H9 (cell line): ENCODE data around the gene CALN1. TPM values are rescaled to one million over a fixed set of nuclear protein-coding genes. Genes with fewer than 3 reads are reported as not detected.

Experiments
- DNase-seq: peaks from one replicate; pipeline ENCODE4 v3.0.0-alpha.2; 2017
- H2AFZ ChIP-seq: one replicate; pipeline ENCODE4 v1.6.1; 2013; ENCODE audit warnings: mild to moderate bottlenecking, low read length, control low read depth, moderate library complexity
- H2AK5ac ChIP-seq: 2 replicates; pipeline ENCODE4 v1.6.1; 2013; ENCODE audit warnings: low read length, control low read depth, mixed read lengths; ENCODE audit not compliant: insufficient read length
- H2BK120ac ChIP-seq: one replicate; pipeline ENCODE4 v1.6.1; 2013; ENCODE audit warnings: low read depth, mild to moderate bottlenecking, low read length, control low read depth, inconsistent platforms; ENCODE audit not compliant: poor library complexity, severe bottlenecking
- H2BK12ac ChIP-seq: 2 replicates; pipeline ENCODE4 v1.6.1; 2013; ENCODE audit warnings: low read length, control low read depth, mixed read lengths, low read depth; ENCODE audit not compliant: insufficient read length
- H2BK15ac ChIP-seq: 2 replicates; pipeline ENCODE4 v1.6.1; 2013; ENCODE audit warnings: low read depth, low read length, control low read depth
- H2BK20ac ChIP-seq: one replicate; pipeline ENCODE4 v1.6.1; 2013; ENCODE audit warnings: low read depth, mild to moderate bottlenecking, low read length, control low read depth, inconsistent platforms; ENCODE audit not compliant: poor library complexity, severe bottlenecking
- H2BK5ac ChIP-seq: 2 replicates; pipeline ENCODE4 v1.6.1; 2013; ENCODE audit warnings: low read length, control low read depth, mixed read lengths; ENCODE audit not compliant: insufficient read length
- H3K14ac ChIP-seq: 2 replicates; pipeline ENCODE4 v1.6.1; 2013; ENCODE audit warnings: low read length, control low read depth; ENCODE audit not compliant: insufficient read depth
- H3K18ac ChIP-seq: 2 replicates; pipeline ENCODE4 v1.6.1; 2013; ENCODE audit warnings: low read depth, mild to moderate bottlenecking, mixed read lengths, low read length, control low read depth; ENCODE audit not compliant: insufficient read length
- H3K23ac ChIP-seq: 2 replicates; pipeline ENCODE4 v1.6.1; 2013; ENCODE audit warnings: low read length, control low read depth, mixed read lengths, low read depth; ENCODE audit not compliant: insufficient read length
- H3K23me2 ChIP-seq: 2 replicates; pipeline ENCODE4 v1.6.1; 2013; ENCODE audit warnings: low read depth, mild to moderate bottlenecking, mixed read lengths, low read length, control low read depth; ENCODE audit not compliant: insufficient read length, poor library complexity, severe bottlenecking
- H3K27ac ChIP-seq: 2 replicates; pipeline ENCODE4 v1.5.1; 2013; ENCODE audit warnings: low read length, control low read depth, mixed read lengths, low read depth; ENCODE audit not compliant: insufficient read length
- H3K27me3 ChIP-seq: 2 replicates; pipeline ENCODE4 v1.6.1; 2013; ENCODE audit warnings: low read length, control low read depth, inconsistent platforms; ENCODE audit not compliant: insufficient read depth
- H3K4ac ChIP-seq: 2 replicates; pipeline ENCODE4 v1.6.1; 2013; ENCODE audit warnings: low read depth, mild to moderate bottlenecking, control low read depth, inconsistent platforms, low read length, moderate library complexity
- H3K4me1 ChIP-seq: 2 replicates; pipeline ENCODE4 v1.6.1; 2013; ENCODE audit warnings: low read length, control low read depth, inconsistent platforms; ENCODE audit not compliant: insufficient read depth
- H3K4me2 ChIP-seq: 2 replicates; pipeline ENCODE4 v1.6.1; 2013; ENCODE audit warnings: low read length, control low read depth, mixed read lengths; ENCODE audit not compliant: insufficient read length, insufficient read depth
- H3K56ac ChIP-seq: 2 replicates; pipeline ENCODE4 v1.6.1; 2013; ENCODE audit warnings: low read depth, mild to moderate bottlenecking, mixed read lengths, low read length, control low read depth; ENCODE audit not compliant: insufficient read length
- H3K79me1 ChIP-seq: 2 replicates; pipeline ENCODE4 v1.6.1; 2013; ENCODE audit warnings: low read depth, mild to moderate bottlenecking, moderate library complexity, low read length, control low read depth, inconsistent platforms; ENCODE audit not compliant: insufficient read depth, poor library complexity, severe bottlenecking
- H3K79me2 ChIP-seq: 2 replicates; pipeline ENCODE4 v1.6.1; 2013; ENCODE audit warnings: low read length, control low read depth, inconsistent platforms; ENCODE audit not compliant: insufficient read depth
- H3K9ac ChIP-seq: 2 replicates; pipeline ENCODE4 v1.6.1; 2013; ENCODE audit warnings: low read length, control low read depth, mixed read lengths; ENCODE audit not compliant: insufficient read length; ENCODE audit errors: extremely low read depth
- H3K9me3 ChIP-seq: one replicate; pipeline ENCODE4 v1.6.1; 2013; ENCODE audit warnings: low read depth, low read length, inconsistent platforms; ENCODE audit not compliant: control insufficient read depth
- H3T11ph ChIP-seq: one replicate; pipeline ENCODE4 v1.6.1; 2013; ENCODE audit warnings: mild to moderate bottlenecking, low read length, control low read depth, inconsistent platforms
- H4K20me1 ChIP-seq: one replicate; pipeline ENCODE4 v1.6.1; 2013; ENCODE audit not compliant: control insufficient read depth, insufficient read length, insufficient read depth
- H4K5ac ChIP-seq: 2 replicates; pipeline ENCODE4 v1.6.1; 2013; ENCODE audit warnings: low read depth, mild to moderate bottlenecking, mixed read lengths, low read length, control low read depth; ENCODE audit not compliant: insufficient read length
- H4K8ac ChIP-seq: replicated peaks from 2 replicates; pipeline ENCODE4 v1.6.1; 2013; ENCODE audit warnings: low read length, control low read depth, mixed read lengths, low read depth; ENCODE audit not compliant: insufficient read length
- H4K91ac ChIP-seq: 2 replicates; pipeline ENCODE4 v1.6.1; 2013; ENCODE audit warnings: low read depth, mild to moderate bottlenecking, moderate library complexity, mixed read lengths, low read length, control low read depth; ENCODE audit not compliant: insufficient read length
- H3K27ac Mint-ChIP-seq, 3 experiments: 2 replicates in 2 of 3; 3 replicates in 1 of 3; pipeline ENCODE4 v1.8.0; 2020 to 2021; ENCODE audit warnings: mixed read lengths in 3 of 3, mild to moderate bottlenecking in 1 of 3, moderate library complexity in 1 of 3
- H3K27me3 Mint-ChIP-seq: 2 replicates; pipeline ENCODE4 v1.8.0; 2021; ENCODE audit warnings: low read depth, mild to moderate bottlenecking, moderate library complexity, mixed read lengths
- H3K36me3 Mint-ChIP-seq, 3 experiments: 2 replicates in 2 of 3; 3 replicates in 1 of 3; pipeline ENCODE4 v1.8.0; 2020 to 2021; ENCODE audit warnings: low read depth in 3 of 3, mixed read lengths in 3 of 3; ENCODE audit not compliant: insufficient read depth in 1 of 3
- H3K4me1 Mint-ChIP-seq, 2 experiments: 2 replicates each; pipeline ENCODE4 v1.8.0; 2020; ENCODE audit warnings: mixed read lengths in 2 of 2
- H3K4me3 Mint-ChIP-seq, 2 experiments: 2 replicates in 1 of 2; 3 replicates in 1 of 2; pipeline ENCODE4 v1.8.0; 2020 to 2021; ENCODE audit warnings: mild to moderate bottlenecking in 2 of 2, mixed read lengths in 2 of 2, moderate library complexity in 1 of 2
- H3K9me3 Mint-ChIP-seq, 2 experiments: 2 replicates in 1 of 2; 3 replicates in 1 of 2; pipeline ENCODE4 v1.8.0; 2020; ENCODE audit warnings: mild to moderate bottlenecking in 2 of 2, mixed read lengths in 2 of 2, moderate library complexity in 1 of 2
- WGBS: extraction: QIAGEN DNeasy Blood & Tissue Kit; methylation state at CpG from one replicate; pipeline ENCODE4 v1.1.7; 2013; ENCODE audit warnings: missing lambda C conversion rate, low lambda C conversion rate, mixed read lengths; ENCODE audit not compliant: insufficient read length; ENCODE audit errors: extremely low coverage; 5-methylcytosine and 5-hydroxymethylcytosine counted together
- total RNA-seq: library from RNA; stranded (reverse); gene quantifications from 2 replicates; pipeline ENCODE4 v1.2.1, GENCODE V29; 2021
- TF ChIP-seq, protein P1 (sequence below): fragments of 200-600 bp; sonication (generic); conservative IDR thresholded peaks from 3 replicates; pipeline ENCODE4 v1.8.0; 2021; ENCODE audit warnings: antibody characterized with exemption, mild to moderate bottlenecking

CALN1 gene
- total RNA-seq, 1 experiment from 2014 or later: 2.8 TPM

DNA sequence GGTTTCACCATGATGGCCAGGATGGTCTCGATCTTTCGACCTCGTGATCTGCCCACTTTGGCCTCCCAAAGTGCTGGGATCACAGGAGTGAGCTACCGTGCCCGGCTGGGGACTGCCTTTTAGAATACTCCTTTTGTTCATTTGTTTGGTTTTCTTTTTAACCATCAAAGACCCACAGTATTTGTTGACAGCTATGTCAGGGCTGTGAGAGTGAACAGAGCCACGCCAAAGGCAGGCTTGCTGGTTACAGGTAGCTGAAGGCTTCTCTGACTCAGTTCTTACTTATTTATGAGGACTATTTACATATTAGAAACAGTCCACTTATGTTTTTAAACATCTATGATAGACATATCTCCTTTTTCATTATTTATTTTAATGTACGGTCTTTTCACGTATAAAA, 544.5 kb downstream of the CALN1 start:
- no peak overlapping the region for H2AK5ac ChIP-seq

More for the DNA sequence above, 544.5 kb downstream of the CALN1 start:
- no peak overlapping the region for H2BK20ac ChIP-seq
- no peak overlapping the region for H4K8ac ChIP-seq
- no peak overlapping the region for H3K56ac ChIP-seq
- no peak overlapping the region for H3K14ac ChIP-seq
- Mint-ChIP-seq H3K27me3 (no peaks in the 10 kb centered on the region), H3K9me3 (no peaks in the 10 kb centered on the region), H3K27ac (no peak overlapping the region), H3K36me3 (no peaks in the 10 kb centered on the region), H3K4me1 (no peaks in the 10 kb centered on the region), H3K4me3 (no peak overlapping the region)
- no peaks in the 10 kb centered on the region for H4K20me1 ChIP-seq
- no peaks in the 10 kb centered on the region for H3K79me2 ChIP-seq
- H3K23ac ChIP-seq: no peak overlapping the region
- no peaks in the 10 kb centered on the region for H3K79me1 ChIP-seq
- H3K23me2 ChIP-seq: no peaks in the 10 kb centered on the region
- H3K9ac ChIP-seq: no peak overlapping the region
- WGBS: no CpG with 5 or more reads among the region's 8 CpGs
- H3K27me3 ChIP-seq: no peaks in the 10 kb centered on the region
- no peaks in the 10 kb centered on the region for H3K9me3 ChIP-seq
- no peak overlapping the region for H3K4me2 ChIP-seq
- H3T11ph ChIP-seq: no peak overlapping the region
- H2AFZ ChIP-seq: no peak overlapping the region
- no peak overlapping the region for H2BK5ac ChIP-seq
- no peak overlapping the region for H2BK120ac ChIP-seq
- H2BK12ac ChIP-seq: no peak overlapping the region
- no peak overlapping the region for H3K18ac ChIP-seq
- DNase-seq: no peak
- no peak overlapping the region for H2BK15ac ChIP-seq
- H4K5ac ChIP-seq: no peak overlapping the region
- H3K4ac ChIP-seq: no peak overlapping the region
- H4K91ac ChIP-seq: no peak overlapping the region
- H3K27ac ChIP-seq: no peak overlapping the region
- no peaks in the 10 kb centered on the region for H3K4me1 ChIP-seq
- TF ChIP-seq, protein P1, sequence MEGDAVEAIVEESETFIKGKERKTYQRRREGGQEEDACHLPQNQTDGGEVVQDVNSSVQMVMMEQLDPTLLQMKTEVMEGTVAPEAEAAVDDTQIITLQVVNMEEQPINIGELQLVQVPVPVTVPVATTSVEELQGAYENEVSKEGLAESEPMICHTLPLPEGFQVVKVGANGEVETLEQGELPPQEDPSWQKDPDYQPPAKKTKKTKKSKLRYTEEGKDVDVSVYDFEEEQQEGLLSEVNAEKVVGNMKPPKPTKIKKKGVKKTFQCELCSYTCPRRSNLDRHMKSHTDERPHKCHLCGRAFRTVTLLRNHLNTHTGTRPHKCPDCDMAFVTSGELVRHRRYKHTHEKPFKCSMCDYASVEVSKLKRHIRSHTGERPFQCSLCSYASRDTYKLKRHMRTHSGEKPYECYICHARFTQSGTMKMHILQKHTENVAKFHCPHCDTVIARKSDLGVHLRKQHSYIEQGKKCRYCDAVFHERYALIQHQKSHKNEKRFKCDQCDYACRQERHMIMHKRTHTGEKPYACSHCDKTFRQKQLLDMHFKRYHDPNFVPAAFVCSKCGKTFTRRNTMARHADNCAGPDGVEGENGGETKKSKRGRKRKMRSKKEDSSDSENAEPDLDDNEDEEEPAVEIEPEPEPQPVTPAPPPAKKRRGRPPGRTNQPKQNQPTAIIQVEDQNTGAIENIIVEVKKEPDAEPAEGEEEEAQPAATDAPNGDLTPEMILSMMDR: no peak
